Measurements from ENCODE around the gene NDUFAF8.

NDUFAF8 gene, protein sequence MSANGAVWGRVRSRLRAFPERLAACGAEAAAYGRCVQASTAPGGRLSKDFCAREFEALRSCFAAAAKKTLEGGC

DNA sequence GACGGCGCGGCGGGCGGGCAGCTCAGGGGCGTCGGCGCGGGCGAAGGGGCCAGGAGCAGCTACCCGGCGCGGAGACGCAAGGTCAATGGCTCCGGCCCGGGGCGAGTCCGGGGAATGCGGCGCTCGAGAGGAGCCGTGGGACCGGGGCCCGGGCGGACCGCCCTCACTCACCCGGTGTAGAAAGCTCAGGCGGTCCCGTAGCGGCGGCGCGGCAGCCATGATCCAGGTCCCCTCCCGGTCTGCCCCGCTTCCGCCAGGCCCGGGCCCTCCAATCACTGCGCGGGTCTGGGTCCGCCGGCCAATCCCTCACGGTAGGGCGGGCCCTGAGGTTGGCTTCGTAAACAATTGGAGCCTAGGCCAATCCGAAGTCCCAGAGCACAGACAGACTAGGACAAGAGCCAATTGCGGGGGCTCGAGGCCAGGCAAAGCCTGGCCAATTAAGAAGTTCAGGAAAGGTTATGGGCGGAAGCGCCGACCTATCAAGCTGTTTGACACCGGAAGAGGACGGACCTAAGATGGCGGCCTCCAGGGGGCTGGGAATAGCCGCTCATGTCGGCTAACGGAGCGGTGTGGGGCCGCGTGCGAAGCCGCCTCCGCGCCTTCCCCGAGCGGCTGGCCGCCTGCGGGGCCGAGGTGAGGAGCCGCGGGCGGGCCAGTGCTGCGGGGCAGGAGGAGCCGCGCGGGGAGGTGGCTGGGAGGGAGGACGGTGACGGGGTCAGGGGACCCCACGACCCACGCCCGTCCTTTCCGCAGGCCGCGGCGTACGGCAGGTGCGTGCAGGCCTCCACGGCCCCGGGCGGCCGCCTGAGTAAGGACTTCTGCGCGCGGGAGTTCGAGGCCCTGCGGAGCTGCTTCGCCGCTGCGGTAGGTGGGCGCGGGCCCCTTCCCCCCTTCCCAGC lies at the start of gene NDUFAF8, which contains the start of gene TEPSIN:
TSS of gene NDUFAF8 (plus strand) at position 504 of the 899 bp plus-strand sequence. CDS start at position 550, 46 bp downstream.
TSS of gene TEPSIN (minus strand) at position 241 of the 899 bp plus-strand sequence. CDS start at position 219, 22 bp downstream.
- peak; percentile 91 for DNase-seq (ENCODE audit: low read depth)

DNA sequence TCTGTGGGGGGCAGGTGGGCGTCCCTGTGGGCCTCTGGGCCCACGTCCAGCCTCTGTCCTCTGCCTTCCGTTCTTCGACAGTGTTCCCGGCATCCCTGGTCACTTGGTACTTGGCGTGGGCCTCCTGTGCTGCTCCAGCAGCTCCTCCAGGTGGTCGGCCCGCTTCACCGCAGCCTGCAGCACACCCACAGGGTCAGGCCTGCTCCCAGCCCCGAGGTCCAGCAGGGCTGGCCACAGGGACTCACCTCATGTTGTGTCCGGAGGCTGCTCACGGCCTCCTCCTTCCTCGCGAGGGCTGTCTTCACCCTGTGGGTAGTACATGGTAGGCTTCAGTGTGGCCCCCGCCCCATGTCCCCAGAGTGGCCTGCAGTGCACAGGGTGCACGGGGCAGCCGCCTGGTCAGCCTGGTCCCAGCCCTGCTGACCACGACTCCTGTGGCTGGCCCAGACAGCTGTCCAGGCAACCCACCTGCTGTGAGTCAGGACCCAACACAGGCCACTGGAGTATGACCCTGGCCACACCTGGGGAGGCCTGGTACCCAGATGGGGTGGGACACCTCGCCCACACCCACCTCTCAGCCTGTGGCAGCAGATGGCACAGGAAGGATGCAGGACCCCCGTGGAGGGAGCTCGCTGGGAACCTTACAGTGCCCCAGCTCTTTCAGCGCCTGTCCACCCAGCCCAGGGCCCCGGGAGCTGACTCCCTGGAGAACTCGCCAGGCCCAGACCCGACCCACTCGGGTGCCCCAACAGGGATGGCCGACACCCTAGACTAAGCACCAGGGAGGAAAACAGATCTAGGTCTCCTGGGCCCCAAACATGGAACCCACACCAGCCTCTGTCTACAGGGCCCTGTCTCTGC lies 49.2 kb upstream of the NDUFAF8 start:
- DNase-seq (ENCODE audit: low read depth) = no peak

GRCh38 chr17:81190591-81190990 lies 48.5 kb upstream of the NDUFAF8 start:
- DNase-seq (ENCODE audit: low read depth) = no peak

DNA sequence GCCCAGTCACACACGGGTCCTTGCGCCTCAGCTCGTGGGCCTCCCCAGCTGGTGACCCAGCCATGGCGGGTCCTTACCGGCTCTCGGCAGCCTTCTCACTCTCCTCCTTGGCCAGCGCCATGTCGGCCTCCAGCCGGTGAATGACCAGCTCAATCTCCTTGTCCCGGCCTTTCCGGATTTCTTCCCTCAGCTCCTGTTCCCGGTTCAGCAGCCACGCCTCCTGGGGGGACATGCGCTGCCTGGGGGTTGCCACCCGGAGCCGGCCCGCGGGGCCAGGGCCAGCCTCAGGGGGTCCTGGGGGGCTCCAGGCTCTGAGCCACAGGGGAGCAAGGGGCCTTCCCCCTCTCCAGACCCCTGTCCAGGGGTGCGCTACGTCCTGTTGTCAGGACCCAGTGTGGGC lies 48.0 kb upstream of the NDUFAF8 start:
- no peak for DNase-seq (ENCODE audit: low read depth)

DNA sequence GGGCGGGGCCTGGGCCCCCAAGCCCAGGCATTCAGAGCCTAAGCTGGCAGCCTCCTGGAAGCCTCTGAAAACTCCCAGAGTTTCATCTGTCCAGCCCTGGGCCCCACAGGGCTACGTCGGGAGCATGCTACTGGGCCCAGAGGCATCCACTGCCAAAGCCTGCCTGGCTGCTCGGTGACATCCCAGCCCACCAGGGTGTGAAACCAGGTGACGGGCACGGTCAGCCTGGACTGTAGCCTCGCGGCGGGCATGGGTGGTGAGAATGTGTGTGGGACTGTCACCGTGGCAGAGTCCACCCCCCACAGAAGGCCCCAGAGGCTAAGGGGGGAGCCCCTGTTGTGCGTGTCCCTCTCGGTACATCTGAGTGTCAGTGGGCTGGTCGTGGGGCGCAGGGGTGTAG lies 47.5 kb upstream of the NDUFAF8 start:
- DNase-seq (ENCODE audit: low read depth) = no peak

DNA sequence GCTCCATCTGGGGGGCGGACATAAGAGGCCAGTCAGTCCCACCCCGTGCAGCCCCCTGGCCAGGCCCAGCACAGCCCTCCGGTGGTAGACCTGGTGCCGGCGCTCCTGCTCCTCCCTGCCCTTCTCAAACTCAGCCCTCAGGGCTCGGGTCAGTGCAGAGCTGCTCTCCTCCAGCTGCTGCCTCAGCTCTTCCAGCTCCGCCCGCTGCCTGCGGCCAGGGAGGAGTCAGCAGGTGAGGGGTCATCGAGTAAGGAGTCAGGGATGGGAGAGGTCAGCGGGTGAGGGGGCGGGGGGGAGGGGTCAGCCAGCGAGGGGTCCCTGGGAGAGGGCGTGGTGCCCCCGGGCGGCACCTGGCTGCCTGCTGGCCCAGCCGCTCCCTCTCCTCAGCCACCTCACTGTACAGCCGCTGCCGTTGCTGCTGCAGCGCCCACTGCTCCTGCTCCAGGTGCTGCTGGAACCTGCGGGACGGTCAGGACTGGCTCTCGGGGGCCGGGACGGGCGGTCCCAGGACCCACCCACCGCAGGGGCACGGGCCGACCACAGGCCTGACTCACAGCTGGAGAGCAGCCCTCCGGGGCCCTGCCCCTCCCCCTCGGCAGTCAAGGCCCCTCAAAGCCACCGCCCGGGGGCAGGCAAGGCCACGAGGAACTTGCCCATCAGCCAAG lies 46.6 kb upstream of the NDUFAF8 start:
- DNase-seq (ENCODE audit: low read depth) = no peak

DNA sequence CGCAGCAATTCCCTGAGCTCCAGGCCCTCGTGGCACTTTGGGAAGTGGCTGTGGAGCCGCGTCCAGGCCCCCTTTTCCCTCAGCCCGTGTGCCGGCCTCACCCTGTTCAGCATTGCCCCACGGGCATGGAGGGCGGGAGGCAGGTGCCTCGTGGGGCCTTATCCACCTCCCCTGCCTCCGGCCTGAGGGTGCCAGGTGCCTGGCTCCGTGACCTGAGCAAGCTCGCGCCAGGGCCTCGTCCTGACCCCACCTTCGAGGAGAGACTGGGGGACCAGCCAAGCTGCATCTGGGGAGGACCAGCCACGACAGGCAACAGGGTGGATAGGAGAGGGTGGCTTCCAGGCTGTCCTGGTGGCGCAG lies 46.1 kb upstream of the NDUFAF8 start:
- no peak for DNase-seq (ENCODE audit: low read depth)

DNA sequence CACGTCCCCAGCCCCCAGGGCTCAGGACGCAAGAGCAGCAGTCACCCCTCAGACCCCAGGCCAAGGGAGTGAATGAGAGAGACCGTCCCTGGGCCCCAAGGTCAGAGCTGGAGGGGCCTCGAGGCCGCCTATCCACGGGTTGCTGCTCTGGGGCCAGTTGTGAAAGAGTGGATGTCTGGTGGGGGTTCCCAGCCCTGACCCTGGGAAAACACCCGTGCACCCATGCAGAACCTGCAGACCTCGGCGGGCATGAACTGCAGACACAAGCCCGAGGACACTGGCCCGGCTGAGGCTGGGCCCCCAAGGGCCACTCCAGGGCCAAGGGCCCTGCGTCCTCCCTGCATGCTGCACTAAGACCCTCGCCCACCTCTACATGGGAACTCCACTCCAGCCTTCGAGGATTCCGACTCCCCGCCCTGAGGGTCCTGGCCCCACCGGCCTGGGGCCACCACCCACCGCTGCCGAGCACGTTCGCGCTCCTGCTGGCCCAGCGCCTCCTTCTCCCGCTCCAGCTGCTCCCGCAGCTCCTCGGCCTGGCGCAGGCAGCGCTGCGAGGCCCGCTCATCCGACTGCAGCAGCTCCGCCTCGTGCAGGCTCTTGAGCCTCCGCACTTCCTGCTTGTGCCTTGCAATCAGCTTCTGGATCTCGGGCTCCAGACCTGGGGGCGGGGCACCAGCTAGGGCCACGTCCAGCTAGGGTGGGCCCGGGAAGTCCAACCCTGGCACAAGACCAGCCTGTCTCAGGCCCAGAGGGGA lies 45.5 kb upstream of the NDUFAF8 start:
- no peak for DNase-seq (ENCODE audit: low read depth)

DNA sequence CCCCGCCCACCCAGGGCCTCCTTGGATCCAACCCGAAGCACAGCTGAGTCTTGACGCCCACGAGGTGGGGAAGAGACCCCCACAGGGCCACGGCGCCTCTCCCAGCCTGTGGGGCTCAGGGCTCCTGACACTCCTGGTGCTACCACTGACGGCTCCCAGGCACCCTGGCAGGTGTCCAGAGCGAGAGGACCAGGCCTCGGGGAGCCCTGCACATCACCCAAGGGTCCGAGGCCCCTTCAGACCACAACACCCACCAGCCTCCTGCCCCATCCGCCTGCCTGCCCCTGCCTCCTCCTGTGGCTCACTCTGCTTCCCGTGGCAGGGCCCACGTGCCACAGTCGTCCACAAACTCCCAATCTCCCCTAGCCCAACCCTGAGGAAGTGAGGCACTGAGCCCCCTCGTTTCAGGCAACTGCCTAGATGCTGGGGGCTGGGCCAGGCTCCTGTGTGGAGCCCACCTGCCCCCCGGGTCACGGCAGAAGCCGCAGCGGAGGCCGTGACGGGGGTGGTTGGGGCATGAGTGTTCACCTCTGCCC lies 44.8 kb upstream of the NDUFAF8 start:
- no peak for DNase-seq (ENCODE audit: low read depth)

GRCh38 chr17:81194941-81195901 lies 43.9 kb upstream of the NDUFAF8 start:
- DNase-seq (ENCODE audit: low read depth) = no peak

DNA sequence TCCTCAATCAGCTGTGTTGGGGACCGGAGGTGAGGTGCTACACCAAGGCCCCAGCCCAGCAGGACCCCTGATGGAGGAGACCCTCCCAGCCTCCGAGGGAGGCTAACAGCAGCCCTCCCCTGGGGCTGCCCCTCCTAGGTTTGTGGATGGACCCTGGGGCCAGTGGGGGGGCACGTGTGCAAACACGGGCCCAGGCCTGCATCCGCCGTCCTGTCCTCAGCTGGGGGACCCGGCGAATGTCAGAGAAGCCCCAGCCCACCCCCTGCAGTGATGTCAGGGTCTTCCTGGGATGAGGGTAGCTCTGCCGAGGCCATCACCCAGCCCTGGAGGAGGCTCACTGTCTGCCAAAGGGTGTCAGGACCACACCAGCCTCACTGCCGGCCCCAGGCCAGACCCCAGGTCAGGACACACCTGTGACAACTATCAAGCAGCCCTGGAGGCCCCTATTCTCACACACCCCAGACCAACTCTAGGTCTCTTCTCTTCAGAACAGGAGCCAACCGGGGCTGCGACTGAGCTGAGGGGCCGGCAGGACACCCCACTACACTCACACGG lies 43.1 kb upstream of the NDUFAF8 start:
- no peak for DNase-seq (ENCODE audit: low read depth)

DNA sequence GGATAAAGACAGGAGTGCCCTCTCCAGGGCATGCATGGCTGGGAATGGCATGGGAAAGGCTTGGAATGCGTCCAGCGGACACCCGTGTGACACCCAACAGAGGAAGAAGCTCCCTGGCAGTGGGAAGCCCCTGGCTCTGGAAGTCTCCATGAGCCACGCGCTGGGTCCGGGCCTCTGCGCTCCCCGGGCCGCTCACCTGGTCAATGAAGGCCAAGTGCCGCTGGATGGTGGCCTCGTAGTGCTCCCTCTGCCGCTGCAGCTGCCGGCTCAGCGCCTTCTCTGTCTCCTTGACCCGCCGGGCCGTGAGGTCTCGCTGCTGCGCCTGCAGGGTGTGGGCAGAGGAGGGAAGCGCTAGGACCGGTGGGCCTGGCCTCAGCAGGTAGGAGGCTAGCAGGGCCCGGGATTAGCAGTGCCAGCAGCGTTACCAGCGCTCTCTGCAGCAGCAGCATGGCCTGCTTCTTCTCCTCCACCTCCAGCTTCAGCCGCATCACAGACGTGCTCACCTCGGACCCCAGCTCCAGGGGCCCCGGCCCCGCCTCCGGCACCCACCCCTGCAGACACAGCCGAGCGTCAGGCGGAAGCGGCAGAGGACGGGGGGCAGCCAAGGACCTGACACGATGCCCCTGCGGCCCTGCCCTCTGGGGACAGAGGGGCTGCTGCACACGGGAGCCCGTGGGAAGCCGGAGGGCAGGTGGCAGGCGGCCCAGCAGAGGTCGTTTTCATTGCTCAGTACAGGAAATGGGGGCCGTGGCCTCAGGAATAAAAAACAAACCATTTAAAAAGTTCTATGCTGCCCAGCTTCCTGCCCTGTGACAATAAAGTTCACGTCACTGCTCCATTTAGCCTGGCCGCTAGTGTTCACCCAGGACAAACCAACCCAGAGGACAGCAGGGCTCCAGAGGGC lies 42.4 kb upstream of the NDUFAF8 start:
- no peak for DNase-seq (ENCODE audit: low read depth)

DNA sequence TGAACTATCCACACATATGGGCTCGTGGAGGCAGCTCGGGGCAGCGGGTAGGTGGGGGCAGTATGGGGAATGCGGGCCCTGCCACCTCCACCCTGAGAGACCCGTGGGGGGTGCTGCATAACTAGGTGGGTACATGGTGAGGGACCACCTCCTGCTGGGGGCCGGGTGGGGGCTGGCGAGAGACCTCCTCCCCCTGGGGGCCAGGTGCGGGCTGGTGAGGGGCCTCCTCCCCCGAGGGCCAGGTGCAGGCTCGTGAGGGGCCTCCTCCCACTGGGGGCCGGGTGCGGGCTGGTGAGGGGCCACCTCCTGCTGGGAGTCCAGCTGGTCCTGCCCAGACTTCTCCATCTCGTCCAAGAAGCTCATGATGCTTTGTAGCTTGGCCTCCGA lies 41.7 kb upstream of the NDUFAF8 start:
- no peak for DNase-seq (ENCODE audit: low read depth)

DNA sequence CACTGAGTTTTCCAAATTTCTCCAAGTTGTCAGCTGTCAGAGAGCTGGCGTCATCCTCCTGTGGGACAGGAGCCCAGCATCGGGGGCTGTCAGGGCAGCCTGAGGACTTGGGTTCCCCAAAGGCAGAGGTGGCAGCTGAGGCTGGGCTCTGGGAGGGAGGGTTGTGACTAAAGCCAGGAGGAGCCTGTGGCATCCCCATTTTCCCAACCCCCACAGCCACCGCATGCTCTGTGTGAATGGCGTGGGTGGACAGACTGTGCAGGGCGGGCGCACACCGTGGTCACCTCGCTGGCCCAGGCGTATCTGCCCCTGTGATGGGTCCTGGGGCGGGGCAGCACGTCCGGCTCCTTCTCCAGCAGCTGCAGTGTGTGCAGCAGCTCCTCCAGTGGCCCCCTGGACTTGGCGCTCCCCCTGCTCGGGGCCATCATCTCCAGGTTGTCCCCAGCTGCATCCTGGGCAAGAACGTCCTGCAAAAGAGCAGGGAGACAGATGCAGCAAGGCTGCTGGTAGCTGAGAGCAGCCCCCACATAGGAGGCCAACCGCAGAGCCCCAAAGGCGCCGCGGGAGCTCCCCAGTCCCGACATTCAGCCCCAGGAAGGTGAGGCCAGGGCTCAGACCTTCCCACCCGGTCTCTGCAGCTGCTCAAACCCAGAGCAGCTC lies 41.2 kb upstream of the NDUFAF8 start:
- no peak for DNase-seq (ENCODE audit: low read depth)

- DNase-seq (ENCODE audit: low read depth) = no peak
Measured at GRCh38 chr17:81198826-81199481, 40.2 kb upstream of the NDUFAF8 start.

GRCh38 chr17:81199482-81199830 lies 39.7 kb upstream of the NDUFAF8 start:
- no peak for DNase-seq (ENCODE audit: low read depth)

DNA sequence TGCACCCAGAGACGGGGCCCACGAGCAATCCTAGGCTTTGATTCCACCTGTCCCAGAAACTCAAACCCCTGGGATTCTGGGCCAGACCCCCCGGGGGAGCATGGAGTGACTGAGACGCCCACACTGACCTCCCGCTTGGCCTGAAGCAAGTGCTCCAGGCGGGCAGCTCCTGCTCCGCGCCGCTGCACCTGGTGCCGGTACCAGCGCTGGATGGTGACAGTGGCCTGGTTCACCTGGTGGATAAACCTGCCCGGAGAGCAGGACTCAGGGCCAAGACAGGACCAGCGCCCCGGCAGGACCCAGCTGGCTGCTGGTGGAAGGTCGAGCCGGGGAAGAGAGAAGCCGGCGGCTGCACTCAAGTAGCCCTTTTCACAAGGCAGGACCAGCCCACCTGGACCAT lies 38.9 kb upstream of the NDUFAF8 start:
- no peak for DNase-seq (ENCODE audit: low read depth)

Measured in stimulated activated CD8-positive, alpha-beta memory T cell treated with anti-CD3 and anti-CD28 coated beads, Interleukin-12 subunit alpha, Interleukin-12 subunit beta, amount 100 ng/mL, for 1 hour (primary cell).